GM21528 (cell line): Measurements from ENCODE around the gene TAF11L4.
"Not testable (repeated sequence)": the region's sequence is repeated elsewhere in the genome, so short reads cannot be mapped to it uniquely, and the experiment has no call there.

Source experiments
- ATAC-seq: cut with Tn5 transposase; IDR thresholded peaks from one replicate; pipeline ENCODE4 v1.9.1; 2021; ENCODE audit warnings: mild to moderate bottlenecking, moderate library complexity; ENCODE audit not compliant: unreplicated experiment, low FRiP score

TAF11L4 gene

GRCh38 chr5:17521501-17521900 is at the start of gene TAF11L4:
TSS of gene TAF11L4 (plus strand) at chr5:17521801.
- not testable (repeated sequence) for ATAC-seq

GRCh38 chr5:17475064-17475463 is 46.5 kb upstream of the TAF11L4 start:
- not testable (repeated sequence) for ATAC-seq

- ATAC-seq, result no peak
Measured at GRCh38 chr5:17477043-17477442, 44.6 kb upstream of the TAF11L4 start.

DNA sequence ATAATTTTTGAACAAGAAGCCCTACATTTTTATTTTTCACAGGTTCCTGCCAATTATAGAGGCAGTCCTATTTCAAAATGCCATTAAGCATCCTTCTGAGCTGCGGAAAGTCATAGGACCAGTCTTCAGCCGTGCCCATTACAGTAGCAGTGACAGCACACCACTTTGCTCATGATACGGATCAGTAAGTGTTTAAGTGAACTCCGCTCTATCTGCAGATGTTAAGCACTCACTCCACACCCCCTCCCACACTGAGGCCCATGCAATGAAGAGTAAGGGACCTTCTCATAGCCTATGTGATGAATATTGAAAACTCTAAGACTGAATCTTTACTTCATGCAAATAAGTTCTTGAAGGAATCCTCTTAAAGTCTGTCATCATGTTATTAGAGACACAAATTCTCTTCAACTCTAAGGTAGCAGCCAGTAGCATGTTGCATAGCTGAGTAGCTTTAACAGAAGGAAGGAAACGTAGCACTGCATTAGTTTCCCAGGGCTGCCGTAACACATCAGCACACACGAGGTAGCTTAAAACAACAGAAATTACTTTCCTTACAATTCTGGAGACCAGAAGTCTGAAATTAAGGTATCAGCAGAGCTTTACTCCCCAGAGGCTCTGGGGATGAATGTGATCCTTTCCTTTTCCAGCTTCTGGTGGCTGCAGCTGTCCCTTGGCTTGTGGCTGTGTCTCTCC is 43.9 kb upstream of the TAF11L4 start:
- ATAC-seq, result no peak

DNA sequence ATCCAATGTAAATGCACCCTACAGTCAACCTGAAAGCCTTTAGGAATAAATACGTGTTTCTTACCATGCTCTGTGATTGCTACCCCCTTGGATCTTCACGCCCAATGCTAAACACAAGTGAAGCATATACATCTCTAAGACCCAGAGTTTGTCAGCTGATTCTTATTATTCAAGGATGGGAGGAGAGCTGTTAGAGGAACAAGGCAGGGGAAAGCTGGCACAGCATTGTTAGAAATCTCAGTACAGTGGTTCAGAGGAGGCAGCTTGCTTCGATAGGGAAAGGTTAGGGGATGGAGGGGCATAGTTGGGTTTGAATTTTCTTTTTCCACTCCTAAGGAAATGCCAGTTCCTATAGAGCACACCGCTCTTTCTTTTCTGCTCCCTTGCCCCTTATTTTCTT is 40.2 kb upstream of the TAF11L4 start:
- ATAC-seq, result no peak

GRCh38 chr5:17482790-17483189 is 38.8 kb upstream of the TAF11L4 start:
- ATAC-seq, result no peak

DNA sequence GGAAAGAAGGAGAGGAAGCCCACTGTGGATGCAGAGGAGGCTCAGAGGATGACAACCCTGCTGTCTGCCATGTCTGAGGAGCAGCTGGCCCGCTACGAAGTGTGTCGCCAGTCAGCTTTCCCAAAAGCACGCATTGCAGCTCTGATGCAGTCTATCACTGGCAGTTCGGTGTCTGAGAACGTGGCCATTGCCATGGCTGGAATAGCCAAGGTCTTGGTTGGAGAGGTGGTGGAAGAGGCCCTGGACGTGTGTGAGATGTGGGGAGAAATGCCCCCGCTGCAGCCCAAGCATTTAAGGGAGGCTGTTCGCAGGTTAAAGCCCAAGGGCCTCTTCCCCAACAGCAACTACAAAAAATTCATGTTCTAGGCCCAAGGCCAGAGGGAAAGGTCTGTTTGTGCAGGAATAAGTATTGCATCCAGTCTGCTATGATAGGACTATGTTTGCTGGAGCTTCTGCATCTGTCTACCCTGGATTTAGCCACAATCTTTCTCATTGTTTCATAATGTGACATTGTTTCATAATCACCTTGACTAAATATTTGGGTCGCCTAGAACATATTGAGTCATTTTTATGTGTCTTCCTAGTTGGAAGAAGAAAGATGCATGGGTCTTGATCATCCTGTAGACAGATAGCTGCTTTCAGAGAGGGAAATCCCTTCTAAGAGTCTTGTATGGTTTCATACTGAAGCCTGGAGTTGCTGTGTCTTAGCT is 35.0 kb upstream of the TAF11L4 start:
- ATAC-seq, result not testable (repeated sequence)

- ATAC-seq, result no peak
Measured at GRCh38 chr5:17487174-17487512, 34.5 kb upstream of the TAF11L4 start.

- not testable (repeated sequence) for ATAC-seq
Measured at GRCh38 chr5:17491257-17491656, 30.3 kb upstream of the TAF11L4 start.

- no peak for ATAC-seq
Measured at GRCh38 chr5:17492770-17493169, 28.8 kb upstream of the TAF11L4 start.

- ATAC-seq, result no peak
Measured at GRCh38 chr5:17497446-17497845, 24.2 kb upstream of the TAF11L4 start.

- ATAC-seq, result not testable (repeated sequence)
Measured at GRCh38 chr5:17497931-17498330, 23.7 kb upstream of the TAF11L4 start, which contains the start of gene TAF11L2. TSS of gene TAF11L2 (plus strand) at chr5:17498231.

DNA sequence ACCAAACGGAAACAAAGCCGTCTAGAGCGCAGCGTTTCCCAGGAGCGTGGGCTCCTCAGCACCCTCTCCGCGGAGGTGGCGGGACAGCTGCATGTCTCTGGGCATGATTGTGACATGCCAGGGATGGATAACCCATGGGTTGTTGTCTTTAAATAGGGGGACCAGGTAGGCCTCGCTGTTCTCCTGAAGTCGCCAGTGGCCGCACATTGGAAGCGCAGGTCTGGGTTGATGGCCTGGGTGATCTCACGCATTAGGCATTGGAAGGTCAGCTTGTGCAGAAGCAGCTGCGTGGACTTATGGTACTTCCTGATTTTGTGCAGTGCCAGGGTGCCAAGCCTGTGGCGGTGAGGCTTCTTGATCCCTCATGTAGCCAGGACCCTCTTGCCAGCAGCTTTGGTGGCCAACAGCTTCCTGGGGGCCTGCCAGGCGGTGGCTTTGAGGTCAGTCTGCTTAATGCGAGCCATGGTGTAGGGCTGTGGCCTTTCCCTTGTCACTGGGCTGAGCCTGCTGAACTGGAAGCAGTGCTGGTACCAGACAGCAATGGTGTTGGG is 9.8 kb upstream of the TAF11L4 start:
- ATAC-seq, result no peak

DNA sequence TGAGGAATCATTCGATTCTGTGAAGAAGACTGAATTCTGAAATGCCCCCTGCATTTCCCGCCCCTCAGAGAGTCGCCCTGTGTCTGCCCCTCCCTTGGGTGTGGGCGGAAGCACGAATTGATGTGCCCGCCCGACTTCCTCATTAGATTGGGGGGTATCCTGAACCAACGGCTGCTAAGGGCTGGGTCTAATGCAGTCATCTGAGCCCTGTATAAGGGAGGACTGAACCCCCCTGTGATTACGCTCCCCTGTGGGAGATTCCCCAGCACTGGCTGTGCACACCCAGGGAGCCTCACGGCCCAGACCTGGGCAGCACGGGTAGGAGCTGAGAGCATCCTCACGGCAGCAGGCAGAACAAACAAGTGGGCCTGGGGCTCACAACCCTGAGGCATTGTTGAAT is 4.1 kb upstream of the TAF11L4 start:
- ATAC-seq, result not testable (repeated sequence)

GRCh38 chr5:17518067-17518466 is 3.5 kb upstream of the TAF11L4 start, which contains the start of gene TAF11L3:
TSS of gene TAF11L3 (plus strand) at chr5:17518367.
- not testable (repeated sequence) for ATAC-seq

GRCh38 chr5:17519508-17519907 is 2.1 kb upstream of the TAF11L4 start:
- ATAC-seq, result not testable (repeated sequence)

DNA sequence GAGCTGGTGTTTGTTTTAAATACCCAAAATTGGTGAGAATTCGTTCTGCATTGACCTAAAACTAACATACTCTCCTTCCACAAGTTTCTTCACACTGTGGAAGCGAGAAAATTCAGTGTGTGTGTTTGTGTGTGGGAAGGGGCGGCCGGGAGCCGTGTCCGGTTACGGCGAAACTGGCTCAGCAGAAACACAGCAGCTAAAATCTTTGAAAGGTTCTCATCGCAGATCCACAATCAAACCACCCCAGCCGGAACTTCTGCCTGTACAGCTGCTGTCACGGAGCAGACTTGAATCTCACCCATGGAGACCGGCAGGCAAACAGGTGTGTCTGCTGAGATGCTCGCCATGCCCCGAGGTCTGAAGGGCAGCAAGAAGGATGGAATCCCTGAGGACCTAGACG is 3.3 kb downstream of the TAF11L4 start, which contains the start of gene TAF11L5:
TSS of gene TAF11L5 (plus strand) at position 301 of the 400 bp plus-strand sequence.
- not testable (repeated sequence) for ATAC-seq

DNA sequence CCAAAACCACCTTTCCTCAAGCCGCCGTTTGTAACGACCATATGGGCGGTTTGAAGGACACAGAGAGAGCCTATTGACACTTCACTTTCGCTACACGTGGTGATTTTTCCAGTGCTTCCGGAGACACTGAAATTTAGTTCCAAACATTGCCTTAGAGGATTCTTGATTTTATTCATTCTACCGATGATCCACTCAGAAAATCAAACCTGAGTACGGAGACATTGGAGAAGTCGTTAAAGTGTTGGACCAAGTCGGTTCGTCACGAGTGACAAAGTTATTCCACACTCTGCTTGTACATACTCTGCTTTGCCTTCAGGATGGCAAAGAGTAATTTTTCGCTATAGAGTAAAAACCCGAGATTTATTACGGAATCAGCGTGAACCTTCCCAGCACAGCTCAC is 4.9 kb downstream of the TAF11L4 start:
- ATAC-seq, result not testable (repeated sequence)

DNA sequence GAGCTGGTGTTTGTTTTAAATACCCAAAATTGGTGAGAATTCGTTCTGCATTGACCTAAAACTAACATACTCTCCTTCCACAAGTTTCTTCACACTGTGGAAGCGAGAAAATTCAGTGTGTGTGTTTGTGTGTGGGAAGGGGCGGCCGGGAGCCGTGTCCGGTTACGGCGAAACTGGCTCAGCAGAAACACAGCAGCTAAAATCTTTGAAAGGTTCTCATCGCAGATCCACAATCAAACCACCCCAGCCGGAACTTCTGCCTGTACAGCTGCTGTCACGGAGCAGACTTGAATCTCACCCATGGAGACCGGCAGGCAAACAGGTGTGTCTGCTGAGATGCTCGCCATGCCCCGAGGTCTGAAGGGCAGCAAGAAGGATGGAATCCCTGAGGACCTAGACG is 6.8 kb downstream of the TAF11L4 start, which contains the start of gene TAF11L6:
TSS of gene TAF11L6 (plus strand) at position 301 of the 400 bp plus-strand sequence.
- not testable (repeated sequence) for ATAC-seq
